ENCODE measurements around the gene MAP4K1. TPM values are rescaled to one million over a fixed set of nuclear protein-coding genes. Genes with fewer than 3 reads are reported as not detected.

Gene MAP4K1
- total and polyA plus RNA-seq, 2 of the 13 experiments (the other 11 are each of a cell fraction or from before 2014, with no cell fraction given): 0.24 to 0.89 TPM

GRCh38 chr19:38653028-38653571 lies 35.3 kb upstream of the MAP4K1 start (continued):
- TF ChIP-seq, protein P1, sequence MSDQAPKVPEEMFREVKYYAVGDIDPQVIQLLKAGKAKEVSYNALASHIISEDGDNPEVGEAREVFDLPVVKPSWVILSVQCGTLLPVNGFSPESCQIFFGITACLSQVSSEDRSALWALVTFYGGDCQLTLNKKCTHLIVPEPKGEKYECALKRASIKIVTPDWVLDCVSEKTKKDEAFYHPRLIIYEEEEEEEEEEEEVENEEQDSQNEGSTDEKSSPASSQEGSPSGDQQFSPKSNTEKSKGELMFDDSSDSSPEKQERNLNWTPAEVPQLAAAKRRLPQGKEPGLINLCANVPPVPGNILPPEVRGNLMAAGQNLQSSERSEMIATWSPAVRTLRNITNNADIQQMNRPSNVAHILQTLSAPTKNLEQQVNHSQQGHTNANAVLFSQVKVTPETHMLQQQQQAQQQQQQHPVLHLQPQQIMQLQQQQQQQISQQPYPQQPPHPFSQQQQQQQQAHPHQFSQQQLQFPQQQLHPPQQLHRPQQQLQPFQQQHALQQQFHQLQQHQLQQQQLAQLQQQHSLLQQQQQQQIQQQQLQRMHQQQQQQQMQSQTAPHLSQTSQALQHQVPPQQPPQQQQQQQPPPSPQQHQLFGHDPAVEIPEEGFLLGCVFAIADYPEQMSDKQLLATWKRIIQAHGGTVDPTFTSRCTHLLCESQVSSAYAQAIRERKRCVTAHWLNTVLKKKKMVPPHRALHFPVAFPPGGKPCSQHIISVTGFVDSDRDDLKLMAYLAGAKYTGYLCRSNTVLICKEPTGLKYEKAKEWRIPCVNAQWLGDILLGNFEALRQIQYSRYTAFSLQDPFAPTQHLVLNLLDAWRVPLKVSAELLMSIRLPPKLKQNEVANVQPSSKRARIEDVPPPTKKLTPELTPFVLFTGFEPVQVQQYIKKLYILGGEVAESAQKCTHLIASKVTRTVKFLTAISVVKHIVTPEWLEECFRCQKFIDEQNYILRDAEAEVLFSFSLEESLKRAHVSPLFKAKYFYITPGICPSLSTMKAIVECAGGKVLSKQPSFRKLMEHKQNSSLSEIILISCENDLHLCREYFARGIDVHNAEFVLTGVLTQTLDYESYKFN (CRISPR knock-in tag; conservative IDR thresholded peaks at IDR 0.05): peak; percentile 75

GRCh38 chr19:38650911-38651584 lies 33.3 kb upstream of the MAP4K1 start:
- FAIRE-seq (peak; percentile 49), ATAC-seq (no peak), DNase-seq (ENCODE audit: low spot score) (no peak)
- H3K4me2 ChIP-seq (ENCODE audit: low read depth, low read length): peak overlapping the region; percentile 94
- in situ Hi-C loops (cut with HindIII; ENCODE audit: extremely low pct_ligation_motif_present, low pct_unique_long_range_greater_than_20kb) (no loop called here), intact Hi-C loops (cut with micrococcal nuclease; ENCODE audit: unreplicated experiment) (loop anchor here (5.0 to 10.0 kb wide), 4 partner anchors 36 to 184 kb away; partner anchors contain the start of gene ECH1)
- H3K9ac ChIP-seq (ENCODE audit: insufficient read depth, low read depth, low read length): peak overlapping the region; percentile 99
- BruUV-seq (replicated peaks): no TSS peak
- ChIA-PET CTCF (ENCODE audit: low intra/inter-chr PET ratio, low total read pairs) (no interaction called here), POLR2A (interaction anchor here (1.5 to 4.6 kb wide), 7 partner anchors 7 to 198 kb away, joined by 4 to 63 read pairs (median 28); no protein-coding TSS in a partner anchor)
- no peak overlapping the region for H2AFZ ChIP-seq (ENCODE audit: low read length)
- no peaks in the 10 kb centered on the region for H3K9me3 ChIP-seq (ENCODE audit: low read length)
- peaks cover 0 to 4% of the 10 kb centered on the region in 2 experiments; a peak in 1 of 5 replicates for H3K27me3 ChIP-seq (ENCODE audit: control insufficient read depth in 1 of 2, insufficient read depth in 2 of 2, low read length in 2 of 2)
- H3K4me3 ChIP-seq (replicated peaks in 1 of 3; ENCODE audit: insufficient read depth in 1 of 3, low read depth in 2 of 3, low read length in 3 of 3): peak overlapping the region; percentile 84 to 100 (median 100)
- H3K79me2 ChIP-seq (ENCODE audit: insufficient read depth, low read length): peaks cover 83% of the 10 kb centered on the region
- peaks cover 68% of the 10 kb centered on the region for H3K4me1 ChIP-seq (ENCODE audit: insufficient read depth, low read length)
- 16% methylated on average over 12 of the region's 12 CpGs for WGBS (ENCODE audit: low lambda C conversion rate)
- H3K36me3 ChIP-seq (replicated peaks in 1 of 2; ENCODE audit: control insufficient read depth in 1 of 2, insufficient read depth in 2 of 2, low read length in 2 of 2): peaks cover 2 to 19% of the 10 kb centered on the region in 2 experiments; a peak in 4 of 5 replicates
- peaks cover 41% of the 10 kb centered on the region for H4K20me1 ChIP-seq (ENCODE audit: insufficient read depth, low read length)
- peak overlapping the region; percentile 92 for H3K27ac ChIP-seq (ENCODE audit: extremely low read length, insufficient read depth, low read length)
- TF ChIP-seq ZNF800 (CRISPR knock-in tag; IDR thresholded peaks at IDR 0.05): no peak
- no peak for TF ChIP-seq ZBTB25 (CRISPR knock-in tag; IDR thresholded peaks at IDR 0.05)
- no peak for TF ChIP-seq ZNF24 (IDR thresholded peaks at IDR 0.05)
- TF ChIP-seq ZNF292 (CRISPR knock-in tag; IDR thresholded peaks at IDR 0.05; ENCODE audit: borderline replicate concordance, low read depth): no peak
- TF ChIP-seq ZBTB42 (CRISPR knock-in tag; IDR thresholded peaks at IDR 0.05): no peak
- TF ChIP-seq DNMT3B (CRISPR knock-in tag; conservative IDR thresholded peaks at IDR 0.05): no peak
- no peak for TF ChIP-seq MYPOP (CRISPR knock-in tag; IDR thresholded peaks at IDR 0.05)
- TF ChIP-seq ZNF607 (CRISPR knock-in tag; IDR thresholded peaks at IDR 0.05; ENCODE audit: borderline replicate concordance): no peak
- no peak for TF ChIP-seq ZNF34 (CRISPR knock-in tag; IDR thresholded peaks at IDR 0.05; ENCODE audit: borderline replicate concordance)
- TF ChIP-seq ZNF691 (CRISPR knock-in tag; IDR thresholded peaks at IDR 0.05; ENCODE audit: borderline replicate concordance, low read depth): no peak
- TF ChIP-seq ZNF768 (CRISPR knock-in tag; IDR thresholded peaks at IDR 0.05): no peak

Measured in HepG2 (cell line).